ENCODE data around the gene DIS3L. TPM values are rescaled to one million over a fixed set of nuclear protein-coding genes. Genes with fewer than 3 reads are reported as not detected.
"Not testable (repeated sequence)": the region's sequence is repeated elsewhere in the genome, so short reads cannot be mapped to it uniquely, and the experiment has no call there.

DIS3L gene
- total RNA-seq, 1 donor from 2014 or later = 8.1 TPM

- no peaks in the 10 kb centered on the region for H3K27me3 ChIP-seq (ENCODE audit: insufficient read depth, low read length)
- peaks cover 2% of the 10 kb centered on the region for H3K4me1 Mint-ChIP-seq (ENCODE audit: low read depth, unreplicated experiment)
- H3K9me3 Mint-ChIP-seq (ENCODE audit: unreplicated experiment) = no peaks in the 10 kb centered on the region
- no peaks in the 10 kb centered on the region for H4K20me1 ChIP-seq (ENCODE audit: insufficient read depth, low read length)
- peak overlapping the region; percentile 90 for H3K4me3 Mint-ChIP-seq (ENCODE audit: unreplicated experiment)
- H3K27ac Mint-ChIP-seq (ENCODE audit: unreplicated experiment) = no peak overlapping the region
- H3K36me3 Mint-ChIP-seq (ENCODE audit: low read depth, unreplicated experiment) = no peaks in the 10 kb centered on the region
- H2AFZ ChIP-seq (ENCODE audit: low read depth, low read length) = peak overlapping the region; percentile 97
- no peak for DNase-seq (ENCODE audit: low read depth)
- no peak for FAIRE-seq
- H3K36me3 ChIP-seq (ENCODE audit: insufficient read depth, low read length) = peaks cover 2% of the 10 kb centered on the region
- no peaks in the 10 kb centered on the region for H3K4me1 ChIP-seq (ENCODE audit: insufficient read depth, low read length)
- peak overlapping the region; percentile 99 for H3K4me2 ChIP-seq (ENCODE audit: low read length)
- peak overlapping the region; percentile 95 for H3K9ac ChIP-seq (ENCODE audit: low read length)
- TF ChIP-seq CTCF (IDR thresholded peaks at IDR 0.05; ENCODE audit: insufficient read depth, low read depth, low read length) (no peak), EZH2 (IDR thresholded peaks at IDR 0.05; ENCODE audit: insufficient read depth, low read length) (no peak)
- H3K27ac ChIP-seq (ENCODE audit: low read depth, low read length) = peak overlapping the region; percentile 81
- H3K27me3 Mint-ChIP-seq (ENCODE audit: low read depth, unreplicated experiment) = no peaks in the 10 kb centered on the region
- H3K9me3 ChIP-seq (ENCODE audit: insufficient read depth, low read depth, low read length) = no peaks in the 10 kb centered on the region
- H3K4me3 ChIP-seq (ENCODE audit: insufficient read depth, low read depth, low read length) = peak overlapping the region; percentile 91
- peaks cover 9% of the 10 kb centered on the region for H3K79me2 ChIP-seq (ENCODE audit: insufficient read depth, low read length)
Measured at GRCh38 chr15:66356077-66356358, 62.6 kb downstream of the DIS3L start.

DNA sequence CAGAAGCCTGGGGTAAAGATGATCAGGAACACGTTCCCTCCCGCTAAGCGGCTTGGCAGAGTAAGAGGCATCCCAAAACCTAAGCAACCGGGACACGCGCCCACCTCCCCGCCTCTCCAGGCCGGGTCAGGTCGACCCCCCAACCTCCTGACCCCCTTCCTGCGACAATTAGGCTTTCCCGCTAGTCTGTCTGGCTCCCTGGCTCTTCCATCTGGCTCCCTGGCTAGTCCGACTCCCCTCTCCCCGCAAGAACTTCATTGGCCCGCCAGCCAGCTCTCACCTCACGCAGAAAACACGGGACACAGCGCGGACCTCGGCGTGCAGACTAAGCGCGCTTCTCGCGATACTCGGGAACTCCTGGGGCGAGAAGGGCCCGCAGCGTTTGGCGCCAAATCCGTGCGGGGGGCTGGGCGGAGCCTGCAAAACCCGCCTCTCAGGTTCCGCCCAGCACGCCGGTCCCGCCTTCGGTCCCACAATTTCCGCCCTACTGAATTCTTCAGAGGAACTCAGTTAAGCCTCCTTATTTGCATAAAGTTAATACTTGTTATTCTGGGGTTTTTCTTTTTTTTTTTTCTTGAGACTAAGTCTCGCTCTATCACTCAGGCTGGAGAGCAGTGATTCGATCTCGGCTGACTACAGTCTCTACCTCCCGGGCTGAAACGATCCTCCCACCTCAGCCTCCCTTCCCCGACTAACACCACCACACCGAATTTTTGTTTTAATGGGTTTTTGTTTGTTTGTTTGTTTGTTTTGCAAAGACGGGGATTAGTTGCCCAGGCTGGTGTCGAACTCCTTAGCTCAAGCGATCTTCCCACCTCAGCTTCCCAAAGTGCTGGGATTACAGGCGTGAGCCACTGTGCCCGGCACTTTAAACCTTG is 63.2 kb downstream of the DIS3L start, which contains the start of gene TIPIN:
Gene TIPIN (minus strand): TSS at position 327 of the 878 bp plus-strand sequence. CDS start 3,738 bp downstream, outside the sequence.
- DNase-seq (ENCODE audit: low read depth) (peak; percentile 87), FAIRE-seq (no peak)
- peaks cover 9% of the 10 kb centered on the region for H3K79me2 ChIP-seq (ENCODE audit: insufficient read depth, low read length)
- no peaks in the 10 kb centered on the region for H4K20me1 ChIP-seq (ENCODE audit: insufficient read depth, low read length)
- no peaks in the 10 kb centered on the region for H3K36me3 Mint-ChIP-seq (ENCODE audit: low read depth, unreplicated experiment)
- H3K9me3 ChIP-seq (ENCODE audit: insufficient read depth, low read depth, low read length) = no peaks in the 10 kb centered on the region
- peak within 1 kb of the TSS; percentile 99 for H3K4me2 ChIP-seq (ENCODE audit: low read length)
- no peaks in the 10 kb centered on the region for H3K4me1 ChIP-seq (ENCODE audit: insufficient read depth, low read length)
- H3K27me3 ChIP-seq (ENCODE audit: insufficient read depth, low read length) = no peaks in the 10 kb centered on the region
- TF ChIP-seq EZH2 (IDR thresholded peaks at IDR 0.05; ENCODE audit: insufficient read depth, low read length) = no peak
- no peak for TF ChIP-seq CTCF (IDR thresholded peaks at IDR 0.05; ENCODE audit: insufficient read depth, low read depth, low read length)
- H2AFZ ChIP-seq (ENCODE audit: low read depth, low read length) = peak within 1 kb of the TSS; percentile 97
- no peaks in the 10 kb centered on the region for H3K27me3 Mint-ChIP-seq (ENCODE audit: low read depth, unreplicated experiment)
- peak within 1 kb of the TSS; percentile 90 for H3K4me3 Mint-ChIP-seq (ENCODE audit: unreplicated experiment)
- peaks cover 2% of the 10 kb centered on the region for H3K4me1 Mint-ChIP-seq (ENCODE audit: low read depth, unreplicated experiment)
- peak within 1 kb of the TSS; percentile 81 for H3K27ac ChIP-seq (ENCODE audit: low read depth, low read length)
- no peaks in the 10 kb centered on the region for H3K9me3 Mint-ChIP-seq (ENCODE audit: unreplicated experiment)
- H3K27ac Mint-ChIP-seq (ENCODE audit: unreplicated experiment) = no peak within 1 kb of the TSS
- H3K4me3 ChIP-seq (ENCODE audit: insufficient read depth, low read depth, low read length) = peak within 1 kb of the TSS; percentile 91
- no peaks in the 10 kb centered on the region for H3K36me3 ChIP-seq (ENCODE audit: insufficient read depth, low read length)
- H3K9ac ChIP-seq (ENCODE audit: low read length) = peak within 1 kb of the TSS; percentile 95

DNA sequence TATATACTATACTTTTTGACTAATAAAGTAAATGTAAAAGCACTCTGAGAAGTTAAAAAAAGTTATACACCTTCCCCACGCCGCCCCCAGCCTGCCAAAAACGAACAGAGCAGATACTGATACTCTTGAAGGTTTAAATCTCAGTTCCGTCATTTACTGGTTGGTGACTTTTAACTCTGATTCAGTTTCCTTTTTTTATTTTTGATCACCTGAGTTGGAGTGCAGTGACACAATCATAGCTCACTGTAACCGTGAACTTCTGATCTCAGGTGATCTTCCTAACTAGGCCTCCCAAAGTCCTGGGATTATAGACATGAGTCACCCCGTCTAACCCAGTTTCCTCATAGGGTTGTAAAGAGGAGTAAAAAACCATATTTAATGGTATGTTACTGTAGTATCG is 66.4 kb downstream of the DIS3L start:
- no peak overlapping the region for H3K4me3 Mint-ChIP-seq (ENCODE audit: unreplicated experiment)
- Histone ChIP-seq H3K79me2 (ENCODE audit: insufficient read depth, low read length) (peaks cover 9% of the 10 kb centered on the region), H3K27ac (ENCODE audit: low read depth, low read length) (no peak overlapping the region), H3K27me3 (ENCODE audit: insufficient read depth, low read length) (no peaks in the 10 kb centered on the region), H4K20me1 (ENCODE audit: insufficient read depth, low read length) (no peaks in the 10 kb centered on the region), H2AFZ (ENCODE audit: low read depth, low read length) (no peak overlapping the region), H3K4me1 (ENCODE audit: insufficient read depth, low read length) (no peaks in the 10 kb centered on the region), H3K4me3 (ENCODE audit: insufficient read depth, low read depth, low read length) (no peak overlapping the region), H3K4me2 (ENCODE audit: low read length) (no peak overlapping the region), H3K9ac (ENCODE audit: low read length) (no peak overlapping the region), H3K36me3 (ENCODE audit: insufficient read depth, low read length) (no peaks in the 10 kb centered on the region), H3K9me3 (ENCODE audit: insufficient read depth, low read depth, low read length) (no peaks in the 10 kb centered on the region)
- H3K36me3 Mint-ChIP-seq (ENCODE audit: low read depth, unreplicated experiment) = no peaks in the 10 kb centered on the region
- DNase-seq (ENCODE audit: low read depth) (no peak), FAIRE-seq (no peak)
- TF ChIP-seq EZH2 (IDR thresholded peaks at IDR 0.05; ENCODE audit: insufficient read depth, low read length) = no peak
- no peak for TF ChIP-seq CTCF (IDR thresholded peaks at IDR 0.05; ENCODE audit: insufficient read depth, low read depth, low read length)
- peaks cover 2% of the 10 kb centered on the region for H3K4me1 Mint-ChIP-seq (ENCODE audit: low read depth, unreplicated experiment)
- no peak overlapping the region for H3K27ac Mint-ChIP-seq (ENCODE audit: unreplicated experiment)
- no peaks in the 10 kb centered on the region for H3K9me3 Mint-ChIP-seq (ENCODE audit: unreplicated experiment)
- no peaks in the 10 kb centered on the region for H3K27me3 Mint-ChIP-seq (ENCODE audit: low read depth, unreplicated experiment)

DNA sequence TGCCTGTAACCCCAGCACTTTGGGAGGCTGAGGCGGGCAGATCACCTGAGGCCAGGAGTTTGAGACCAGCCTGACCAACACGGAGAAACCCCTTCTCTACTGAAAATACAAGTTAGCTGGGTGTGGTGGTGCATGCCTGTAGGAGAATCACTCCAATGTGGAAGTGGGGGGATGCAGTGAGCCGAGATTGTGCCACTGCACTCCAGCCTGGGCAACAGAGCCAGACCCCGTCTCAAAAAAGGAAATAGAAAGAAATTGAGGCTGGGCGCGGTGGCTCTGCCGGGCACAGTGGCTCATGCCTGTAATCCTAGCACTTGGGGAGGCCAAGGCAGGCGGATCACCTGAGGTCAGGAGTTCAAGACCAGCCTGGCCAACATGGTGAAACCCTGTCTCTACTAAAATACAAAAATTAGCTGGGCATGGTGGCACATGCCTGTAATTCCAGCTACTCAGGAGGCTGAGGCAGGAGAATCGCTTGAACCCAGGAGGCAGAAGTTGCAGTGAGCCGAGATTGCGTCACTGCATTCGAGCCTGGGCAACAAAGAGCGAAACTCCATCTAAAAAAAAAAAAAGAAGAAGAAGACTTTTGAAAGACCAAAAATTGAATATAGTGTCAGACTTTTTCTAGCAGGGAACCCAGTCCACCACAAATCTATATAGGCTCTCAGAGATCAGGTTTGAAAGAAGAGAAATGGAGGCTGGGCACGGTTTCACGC is 68.5 kb downstream of the DIS3L start:
- not testable (repeated sequence) for FAIRE-seq; H3K9ac ChIP-seq (ENCODE audit: low read length); H3K4me1 ChIP-seq (ENCODE audit: insufficient read depth, low read length); H3K27me3 Mint-ChIP-seq (ENCODE audit: low read depth, unreplicated experiment); H3K4me1 Mint-ChIP-seq (ENCODE audit: low read depth, unreplicated experiment); H3K9me3 Mint-ChIP-seq (ENCODE audit: unreplicated experiment); H3K27me3 ChIP-seq (ENCODE audit: insufficient read depth, low read length); H3K4me2 ChIP-seq (ENCODE audit: low read length); H4K20me1 ChIP-seq (ENCODE audit: insufficient read depth, low read length); H3K4me3 ChIP-seq (ENCODE audit: insufficient read depth, low read depth, low read length); H3K27ac Mint-ChIP-seq (ENCODE audit: unreplicated experiment); DNase-seq (ENCODE audit: low read depth); H3K9me3 ChIP-seq (ENCODE audit: insufficient read depth, low read depth, low read length); H2AFZ ChIP-seq (ENCODE audit: low read depth, low read length); H3K27ac ChIP-seq (ENCODE audit: low read depth, low read length); H3K36me3 ChIP-seq (ENCODE audit: insufficient read depth, low read length); H3K4me3 Mint-ChIP-seq (ENCODE audit: unreplicated experiment); H3K36me3 Mint-ChIP-seq (ENCODE audit: low read depth, unreplicated experiment); H3K79me2 ChIP-seq (ENCODE audit: insufficient read depth, low read length)

All from astrocyte (in vitro differentiated cells and primary cell).